GM21381 (cell line): ENCODE measurements around the gene BRI3BP.
"Not testable (repeated sequence)": the region's sequence is repeated elsewhere in the genome, so short reads cannot be mapped to it uniquely, and the experiment has no call there.

Experiments used
- ATAC-seq: cut with Tn5 transposase; IDR thresholded peaks from one replicate; pipeline ENCODE4 v1.9.1; 2021; ENCODE audit warnings: mild to moderate bottlenecking, moderate library complexity; ENCODE audit not compliant: unreplicated experiment

The BRI3BP gene

DNA sequence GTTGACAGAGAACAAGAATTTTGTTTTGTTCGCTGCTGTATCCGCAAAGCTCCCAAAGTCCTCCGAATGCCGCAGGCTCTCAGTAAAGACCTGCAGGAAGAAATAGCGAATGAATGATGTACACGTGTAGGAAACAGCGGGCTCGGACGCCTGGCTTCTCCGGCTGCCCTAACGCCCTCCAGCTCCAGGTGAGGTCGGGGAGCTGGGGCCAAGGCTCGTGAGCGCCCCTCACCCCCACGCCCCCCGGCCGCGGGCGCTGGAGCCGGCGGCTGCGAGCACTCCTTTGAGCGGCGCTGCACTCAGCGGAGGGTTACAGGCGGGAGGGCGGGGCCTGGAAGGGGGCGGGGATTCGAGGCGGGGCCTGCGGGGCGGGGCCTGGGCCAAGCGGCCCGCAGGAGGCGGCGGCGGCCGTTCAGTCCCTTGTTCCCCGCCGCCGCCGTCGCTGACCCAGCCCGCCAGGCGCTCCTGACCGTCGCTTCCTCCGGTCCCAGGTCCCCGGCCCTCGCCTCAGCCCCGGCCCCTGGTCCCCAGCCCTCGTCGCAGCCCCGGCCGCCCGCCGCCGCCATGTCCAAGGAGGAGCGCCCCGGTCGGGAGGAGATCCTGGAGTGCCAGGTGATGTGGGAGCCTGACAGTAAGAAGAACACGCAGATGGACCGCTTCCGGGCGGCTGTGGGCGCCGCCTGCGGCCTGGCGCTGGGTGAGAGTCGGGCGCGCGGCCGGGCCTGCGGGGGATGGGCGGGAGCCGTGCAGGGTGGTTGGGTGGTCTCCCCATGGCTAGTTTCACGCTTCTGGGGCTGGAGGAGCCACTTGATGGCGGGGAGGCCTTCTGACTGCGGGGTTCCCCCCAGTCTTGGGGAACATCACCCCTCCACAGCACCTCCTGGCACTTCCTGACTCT lies 71.8 kb downstream of the BRI3BP start, which contains the start of gene AACS:
Gene AACS (plus strand): TSS at position 415 of the 898 bp plus-strand sequence. CDS start 150 bp downstream, at position 565.
- ATAC-seq, result peak; percentile 95

DNA sequence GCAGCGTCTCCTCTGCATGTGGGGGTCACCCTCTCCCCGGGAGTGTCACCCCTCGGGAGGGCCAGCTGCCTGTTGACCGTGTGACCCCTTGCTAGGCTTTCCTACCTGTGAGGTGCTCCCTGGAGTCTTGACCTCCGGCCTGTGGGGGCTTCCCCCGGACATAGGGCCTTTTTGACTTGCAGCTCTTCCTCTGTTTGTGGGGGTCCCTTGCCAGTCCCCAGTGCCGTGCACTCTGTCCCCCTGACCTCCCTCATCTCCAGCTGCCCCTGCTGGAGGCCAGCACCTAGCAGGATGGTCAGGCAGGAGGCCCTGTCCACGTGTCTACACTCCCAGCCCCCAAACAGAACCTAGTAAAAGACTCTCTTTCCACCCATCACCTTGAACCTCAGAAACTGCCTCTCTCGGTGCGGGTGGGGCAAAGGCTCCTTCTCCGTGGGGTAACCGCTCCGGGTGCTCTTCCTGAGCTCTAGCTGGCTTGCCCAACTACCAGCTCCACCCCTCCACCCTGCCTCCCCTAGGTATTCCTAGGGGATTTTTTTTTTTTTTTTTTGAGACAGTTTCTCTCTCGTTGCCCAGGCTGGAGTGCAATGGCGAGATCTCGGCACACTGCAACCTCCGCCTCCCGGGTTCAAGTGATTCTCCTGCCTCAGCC lies 72.6 kb downstream of the BRI3BP start:
- no peak for ATAC-seq

DNA sequence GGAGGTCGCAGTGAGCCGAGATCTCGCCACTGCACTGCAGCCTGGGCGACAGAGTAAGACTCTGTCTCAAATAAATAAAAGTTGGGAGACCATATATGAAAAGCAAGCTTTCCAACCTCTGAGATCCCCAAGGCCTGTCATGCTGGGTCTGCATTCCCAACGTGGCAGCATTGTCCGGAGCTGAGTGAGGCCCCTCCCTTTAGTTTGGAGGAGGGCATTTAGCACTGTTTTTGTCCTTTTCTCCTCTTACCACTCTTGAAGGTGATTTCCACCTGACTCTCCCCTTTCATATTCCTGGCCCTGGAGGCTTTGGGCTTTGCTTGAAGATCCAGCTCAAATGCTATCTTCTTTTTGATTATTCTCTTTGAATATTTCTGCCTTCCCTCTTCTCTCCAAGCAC lies 74.9 kb downstream of the BRI3BP start:
- no peak for ATAC-seq

DNA sequence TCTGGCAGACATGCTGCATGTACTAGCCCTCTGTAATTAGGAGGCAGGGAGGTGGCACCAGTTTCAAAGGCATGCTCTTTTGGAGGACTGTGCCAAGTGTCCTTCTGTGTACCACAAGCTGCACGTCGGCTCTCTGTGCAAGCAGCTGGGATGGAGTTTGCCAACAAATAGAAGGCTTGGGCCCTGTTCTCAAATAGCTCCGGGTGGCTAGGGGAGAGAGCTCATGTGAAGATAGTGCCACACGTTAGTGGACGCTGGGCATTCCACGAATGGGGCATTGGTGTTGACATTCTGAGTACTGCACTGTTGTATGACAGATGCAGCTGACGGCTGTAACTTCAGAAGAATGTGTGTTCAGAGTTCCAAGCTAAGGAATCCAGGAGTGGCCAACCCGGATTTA lies 76.2 kb downstream of the BRI3BP start:
- no peak for ATAC-seq

DNA sequence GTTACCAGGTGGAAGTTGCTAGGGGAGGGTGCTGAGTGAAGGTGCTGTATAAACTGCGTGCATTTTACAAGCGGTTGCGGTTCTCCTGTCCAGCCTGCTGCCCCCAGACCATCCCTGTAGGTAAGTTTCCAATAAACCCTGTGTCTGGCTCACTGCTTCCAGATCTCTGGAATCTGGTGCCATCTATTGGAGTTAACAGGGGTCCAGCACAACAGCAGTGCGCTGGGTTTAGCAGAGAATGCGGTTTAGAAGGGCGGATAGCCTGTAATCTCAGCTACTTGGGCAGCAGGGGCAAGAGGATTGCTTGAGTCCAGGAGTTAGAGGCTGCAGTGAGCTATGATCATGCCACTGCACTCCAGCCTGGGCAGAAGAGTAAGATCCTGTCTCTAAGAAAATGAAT lies 76.7 kb downstream of the BRI3BP start:
- ATAC-seq, result no peak

DNA sequence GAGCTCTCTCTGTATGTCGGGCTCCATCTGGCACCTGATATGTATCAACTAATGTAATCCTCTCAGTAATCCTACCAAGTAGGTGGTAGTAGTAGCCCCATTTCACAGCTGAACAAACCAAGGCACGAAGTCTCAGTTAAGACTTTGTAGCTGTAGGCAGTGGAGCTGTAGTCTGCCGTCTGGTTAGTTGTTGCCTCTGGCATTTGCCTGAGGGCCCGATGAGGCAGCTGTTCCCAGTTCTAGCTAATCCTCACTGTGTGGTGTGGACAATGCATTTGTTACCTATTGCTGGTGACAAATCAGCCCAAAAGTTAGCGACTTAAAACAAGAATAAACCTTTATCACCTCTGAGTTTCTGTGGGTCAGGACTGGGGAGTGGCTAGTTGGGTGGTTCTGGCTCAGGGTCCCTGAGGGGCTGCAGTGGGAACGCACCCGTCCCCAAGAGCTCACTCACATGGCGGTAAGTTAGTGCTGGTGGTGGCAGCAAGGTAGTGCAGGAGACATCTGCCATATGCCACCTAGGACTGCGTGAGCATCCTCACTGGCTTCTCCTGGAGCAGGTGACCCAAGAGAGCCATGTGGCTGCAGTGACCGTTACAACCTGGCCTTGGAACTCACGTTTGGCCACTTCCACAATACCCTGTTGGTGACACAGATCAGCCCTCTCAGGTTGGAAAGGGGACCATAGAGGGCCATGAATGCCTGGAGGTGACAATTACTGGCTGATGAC lies 77.4 kb downstream of the BRI3BP start:
- ATAC-seq, result no peak

DNA sequence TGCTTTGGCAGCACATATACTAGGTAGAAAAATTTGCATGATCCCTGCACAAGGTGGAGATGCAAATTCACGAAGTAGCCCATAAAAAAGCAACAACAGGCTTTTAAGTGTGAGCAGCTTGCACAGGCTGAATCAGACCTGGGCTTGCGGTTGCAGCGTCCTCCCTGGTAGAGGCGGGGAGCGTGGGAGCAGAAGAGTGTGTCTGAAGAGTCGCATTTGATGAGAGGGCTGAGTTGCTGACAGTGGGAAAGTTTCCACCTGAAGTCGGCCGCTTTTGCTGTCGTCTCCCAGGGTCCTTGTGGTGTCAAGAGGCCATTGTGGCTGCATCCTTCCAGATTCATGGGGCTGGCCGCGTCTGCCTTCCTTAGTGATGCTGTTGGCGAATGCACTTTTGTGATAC lies 78.0 kb downstream of the BRI3BP start:
- ATAC-seq, result no peak

DNA sequence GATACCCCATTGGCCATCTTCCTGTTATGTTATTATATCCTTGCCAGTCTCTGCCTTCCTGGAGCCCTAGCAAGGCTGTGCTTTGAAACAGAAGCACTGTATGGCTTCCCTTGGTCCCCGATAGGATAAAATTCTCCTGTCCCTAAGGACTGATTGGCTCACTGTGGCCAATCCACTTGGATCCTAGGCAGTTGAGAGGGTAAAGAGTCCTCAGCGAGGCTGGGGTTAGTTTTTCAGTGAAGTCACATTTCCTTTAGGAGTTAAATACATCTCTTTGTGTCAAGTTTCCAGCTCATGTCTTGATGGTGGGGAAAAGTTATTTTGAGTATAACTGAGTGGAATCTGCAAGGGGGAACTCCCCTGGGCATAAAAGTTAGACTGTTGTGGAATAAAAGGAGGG lies 79.1 kb downstream of the BRI3BP start:
- ATAC-seq, result no peak

DNA sequence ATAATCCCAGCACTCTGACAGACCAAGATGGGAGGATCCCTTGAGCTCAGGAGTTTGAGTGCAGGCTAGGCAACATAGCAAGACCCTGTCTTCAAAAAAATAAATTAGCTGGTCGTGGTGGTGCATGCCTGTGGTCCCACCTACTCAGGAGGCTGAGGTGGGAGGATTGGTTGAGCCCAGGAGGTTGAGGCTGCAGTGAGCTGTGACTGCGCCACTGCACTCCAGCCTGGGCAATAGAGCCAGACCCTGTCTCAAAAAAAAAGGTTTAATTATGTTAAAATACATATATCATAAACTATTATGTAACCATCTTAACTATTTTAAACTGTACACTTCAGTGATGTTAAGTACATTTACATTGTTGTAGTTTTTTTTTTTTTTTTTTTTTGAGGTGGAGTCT lies 80.8 kb downstream of the BRI3BP start:
- ATAC-seq, result not testable (repeated sequence)

DNA sequence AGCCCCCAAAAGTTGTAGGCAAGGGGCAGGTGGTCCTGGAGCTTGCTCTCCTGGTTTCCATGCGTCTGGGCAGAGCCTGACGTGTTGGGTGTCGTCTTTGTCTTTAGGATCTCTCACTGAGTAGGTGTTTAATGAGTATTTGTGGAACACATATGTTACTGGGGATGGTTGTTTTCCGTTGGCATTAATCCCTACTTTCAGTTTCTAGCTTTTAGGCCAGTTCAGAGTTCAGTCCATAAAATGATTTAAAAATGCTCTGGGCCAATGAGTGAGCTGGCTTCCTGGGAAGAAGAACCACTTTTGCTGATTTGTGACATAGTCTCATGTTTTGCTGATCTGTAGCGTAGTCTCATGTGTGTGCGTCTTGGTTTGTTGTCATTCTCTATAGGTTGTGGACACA lies 82.7 kb downstream of the BRI3BP start:
- no peak for ATAC-seq

DNA sequence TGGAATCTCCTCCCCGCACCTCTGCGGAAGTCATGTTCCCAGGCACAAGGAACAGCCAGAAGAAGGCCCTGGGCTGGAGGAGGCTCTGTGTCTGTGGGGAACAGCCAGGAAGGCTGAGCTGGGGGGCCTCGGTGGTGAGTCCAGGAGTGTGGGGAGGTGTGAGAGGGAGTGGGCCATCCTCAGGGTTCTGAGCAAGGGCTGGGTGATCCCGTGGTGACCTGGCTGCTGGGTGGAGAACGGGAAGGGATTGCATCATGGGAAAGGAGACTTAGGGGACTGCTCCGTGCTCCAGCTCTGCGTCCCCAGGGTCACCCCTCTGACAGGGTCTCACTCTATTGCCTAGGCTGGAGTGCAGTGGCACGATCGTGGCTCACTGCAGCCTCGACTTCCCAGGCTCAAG lies 85.6 kb downstream of the BRI3BP start:
- ATAC-seq, result no peak

DNA sequence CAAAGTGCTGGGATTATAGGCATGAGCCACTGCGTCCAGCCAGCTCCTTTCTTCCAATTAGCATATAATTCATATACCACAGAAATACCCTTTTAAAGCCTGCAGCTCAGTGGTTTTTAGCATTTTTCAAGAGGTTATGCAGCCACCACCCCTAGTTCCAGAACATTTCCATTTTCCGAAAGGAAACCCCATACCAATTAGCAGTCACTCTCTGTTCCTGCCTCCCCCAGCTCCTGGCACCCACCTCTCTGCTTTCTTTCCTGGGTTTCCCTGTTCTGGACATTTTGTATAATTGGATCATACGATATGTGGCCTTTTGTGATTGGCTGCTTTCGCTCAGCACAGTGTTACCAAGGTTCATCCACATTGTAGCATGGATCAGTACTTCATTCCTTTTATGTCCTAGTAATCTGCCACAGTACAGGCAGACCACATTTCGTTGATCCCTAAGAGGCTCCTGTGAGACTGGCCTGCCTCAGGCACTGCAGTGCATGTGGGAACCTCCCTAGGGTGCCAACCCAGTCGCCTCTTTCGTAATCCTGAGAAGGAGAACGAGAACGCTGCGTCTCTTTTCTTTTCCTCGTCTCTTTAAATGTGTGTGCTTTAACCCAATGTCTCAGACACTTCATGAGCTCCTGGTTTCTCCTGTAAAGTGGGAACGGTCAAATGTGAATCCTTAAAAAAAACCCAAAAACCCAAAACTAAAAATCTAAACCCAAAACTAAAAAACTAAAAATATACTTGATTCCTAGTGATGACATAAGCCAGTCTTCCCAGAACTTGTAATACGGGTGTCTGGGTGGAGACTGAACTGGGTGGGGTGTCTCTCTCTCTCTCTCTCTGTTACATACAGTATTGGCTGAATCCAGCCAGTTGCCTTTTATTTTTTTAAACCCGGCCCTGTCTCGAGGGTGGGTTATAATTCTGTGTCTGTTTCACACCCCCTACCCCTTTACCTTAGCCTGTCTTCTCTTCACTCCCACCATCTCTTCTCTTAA lies 86.5 kb downstream of the BRI3BP start:
- no peak for ATAC-seq
